Measurements from ENCODE around the gene GTPBP3. TPM values are rescaled to one million over a fixed set of nuclear protein-coding genes. Genes with fewer than 3 reads are reported as not detected.
A peak's percentile ranks its signal among the peaks of the same experiment; 100 is the strongest.

Gene GTPBP3
- total and polyA plus RNA-seq, 8 donors, result 11.2 to 93.9 (median 20.3) TPM

DNA sequence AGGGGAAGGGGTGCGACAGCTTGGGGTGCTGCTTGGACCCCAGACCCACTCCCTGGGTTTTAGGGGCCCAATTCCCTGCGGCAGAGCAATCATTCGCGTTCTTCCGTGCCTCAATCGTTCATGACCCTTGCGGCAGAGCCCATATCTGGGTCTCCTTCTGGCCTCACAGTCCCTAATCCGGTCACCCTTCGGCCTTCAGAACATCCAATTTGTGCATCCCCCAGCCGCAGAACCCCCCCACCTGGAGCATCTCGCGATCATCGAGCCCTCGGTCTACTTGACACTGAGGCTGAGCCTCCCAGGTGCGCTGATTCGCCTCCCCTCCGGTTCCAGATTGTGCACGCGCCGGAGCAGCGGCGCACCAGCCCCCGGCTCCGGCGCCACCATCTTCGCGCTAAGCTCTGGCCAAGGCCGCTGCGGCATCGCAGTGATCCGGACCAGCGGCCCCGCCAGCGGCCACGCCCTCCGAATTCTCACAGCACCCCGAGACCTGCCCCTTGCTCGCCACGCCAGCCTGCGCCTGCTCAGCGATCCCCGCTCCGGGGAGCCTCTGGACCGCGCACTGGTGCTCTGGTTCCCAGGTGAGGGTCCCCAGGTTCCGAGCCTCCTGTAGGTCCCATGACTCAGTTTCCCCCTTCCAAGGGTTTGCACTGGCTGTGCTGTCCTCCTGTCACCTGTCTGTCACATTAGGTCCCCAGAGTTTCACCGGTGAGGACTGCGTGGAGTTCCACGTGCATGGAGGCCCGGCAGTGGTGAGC lies 501 bp downstream of the GTPBP3 start:
- peak overlapping the region; percentile 58 to 91 (median 62) for H3K4me3 ChIP-seq
- H3K27ac ChIP-seq, result peak overlapping the region; percentile 53 to 96 (median 91)
- intact Hi-C loops (cut with DNase I; ENCODE audit: low total_unique reads), result no loop called here
- peaks cover 0 to 34% (median 21%) of the 10 kb centered on the region in 4 donors for H3K36me3 ChIP-seq
- TF ChIP-seq POLR2A (IDR thresholded peaks at IDR 0.05) (no peak), EP300 (IDR thresholded peaks at IDR 0.05) (no peak), POLR2AphosphoS5 (IDR thresholded peaks at IDR 0.05) (no peak)
- TF ChIP-seq, protein P1, sequence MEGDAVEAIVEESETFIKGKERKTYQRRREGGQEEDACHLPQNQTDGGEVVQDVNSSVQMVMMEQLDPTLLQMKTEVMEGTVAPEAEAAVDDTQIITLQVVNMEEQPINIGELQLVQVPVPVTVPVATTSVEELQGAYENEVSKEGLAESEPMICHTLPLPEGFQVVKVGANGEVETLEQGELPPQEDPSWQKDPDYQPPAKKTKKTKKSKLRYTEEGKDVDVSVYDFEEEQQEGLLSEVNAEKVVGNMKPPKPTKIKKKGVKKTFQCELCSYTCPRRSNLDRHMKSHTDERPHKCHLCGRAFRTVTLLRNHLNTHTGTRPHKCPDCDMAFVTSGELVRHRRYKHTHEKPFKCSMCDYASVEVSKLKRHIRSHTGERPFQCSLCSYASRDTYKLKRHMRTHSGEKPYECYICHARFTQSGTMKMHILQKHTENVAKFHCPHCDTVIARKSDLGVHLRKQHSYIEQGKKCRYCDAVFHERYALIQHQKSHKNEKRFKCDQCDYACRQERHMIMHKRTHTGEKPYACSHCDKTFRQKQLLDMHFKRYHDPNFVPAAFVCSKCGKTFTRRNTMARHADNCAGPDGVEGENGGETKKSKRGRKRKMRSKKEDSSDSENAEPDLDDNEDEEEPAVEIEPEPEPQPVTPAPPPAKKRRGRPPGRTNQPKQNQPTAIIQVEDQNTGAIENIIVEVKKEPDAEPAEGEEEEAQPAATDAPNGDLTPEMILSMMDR (IDR thresholded peaks at IDR 0.05), result no peak
- 6 to 10% (median 7%) methylated on average over 34 to 50 of the region's 50 CpGs for WGBS, 5 donors
- peak in 1 of 2 donors; percentile 62 for DNase-seq
- no peaks in the 10 kb centered on the region for H3K27me3 ChIP-seq
- H3K4me1 ChIP-seq, result peaks cover 27 to 66% (median 50%) of the 10 kb centered on the region in 4 donors
- H3K9me3 ChIP-seq, result no peaks in the 10 kb centered on the region

DNA sequence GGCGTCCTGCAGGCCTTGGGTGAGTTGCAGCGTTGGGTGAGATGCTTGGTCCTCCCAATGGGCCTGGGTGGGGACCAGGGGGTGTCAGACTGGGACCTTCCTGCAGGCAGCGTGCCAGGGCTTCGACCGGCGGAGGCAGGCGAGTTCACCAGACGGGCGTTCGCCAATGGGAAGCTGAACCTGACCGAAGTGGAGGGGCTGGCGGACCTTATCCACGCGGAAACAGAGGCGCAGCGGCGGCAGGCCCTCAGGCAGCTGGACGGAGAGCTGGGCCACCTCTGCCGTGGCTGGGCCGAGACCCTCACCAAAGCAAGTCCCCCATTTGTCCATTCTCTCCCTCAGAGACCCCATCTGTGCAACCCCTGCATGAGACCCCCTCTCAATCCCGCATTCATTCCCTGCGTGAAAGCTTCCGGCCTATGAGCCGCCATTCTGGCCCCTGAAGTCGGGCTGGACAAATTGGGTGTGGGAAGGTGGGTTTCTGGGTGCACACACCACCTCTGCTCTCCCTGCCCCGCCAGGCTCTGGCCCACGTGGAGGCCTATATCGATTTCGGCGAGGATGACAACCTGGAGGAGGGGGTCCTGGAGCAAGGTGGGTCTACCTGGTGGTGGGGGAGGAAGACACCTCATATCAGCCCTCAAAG lies 1.2 kb downstream of the GTPBP3 start:
- no peak for DNase-seq
- TF ChIP-seq POLR2AphosphoS5 (IDR thresholded peaks at IDR 0.05) (no peak), POLR2A (IDR thresholded peaks at IDR 0.05) (no peak), EP300 (IDR thresholded peaks at IDR 0.05) (no peak)
- TF ChIP-seq, protein P1 (IDR thresholded peaks at IDR 0.05), result no peak
- 89 to 95% (median 92%) methylated on average over 17 to 30 of the region's 30 CpGs for WGBS, 5 donors
- Histone ChIP-seq H3K4me1 (peaks cover 26 to 59% (median 45%) of the 10 kb centered on the region in 4 donors), H3K9me3 (no peaks in the 10 kb centered on the region), H3K4me3 (peak overlapping the region in 3 of 4 donors; percentile 58 to 91 (median 58)), H3K27me3 (no peaks in the 10 kb centered on the region), H3K36me3 (peaks cover 0 to 32% (median 21%) of the 10 kb centered on the region in 4 donors), H3K27ac (no peak overlapping the region)
- intact Hi-C loops (cut with DNase I; ENCODE audit: low total_unique reads), result no loop called here

DNA sequence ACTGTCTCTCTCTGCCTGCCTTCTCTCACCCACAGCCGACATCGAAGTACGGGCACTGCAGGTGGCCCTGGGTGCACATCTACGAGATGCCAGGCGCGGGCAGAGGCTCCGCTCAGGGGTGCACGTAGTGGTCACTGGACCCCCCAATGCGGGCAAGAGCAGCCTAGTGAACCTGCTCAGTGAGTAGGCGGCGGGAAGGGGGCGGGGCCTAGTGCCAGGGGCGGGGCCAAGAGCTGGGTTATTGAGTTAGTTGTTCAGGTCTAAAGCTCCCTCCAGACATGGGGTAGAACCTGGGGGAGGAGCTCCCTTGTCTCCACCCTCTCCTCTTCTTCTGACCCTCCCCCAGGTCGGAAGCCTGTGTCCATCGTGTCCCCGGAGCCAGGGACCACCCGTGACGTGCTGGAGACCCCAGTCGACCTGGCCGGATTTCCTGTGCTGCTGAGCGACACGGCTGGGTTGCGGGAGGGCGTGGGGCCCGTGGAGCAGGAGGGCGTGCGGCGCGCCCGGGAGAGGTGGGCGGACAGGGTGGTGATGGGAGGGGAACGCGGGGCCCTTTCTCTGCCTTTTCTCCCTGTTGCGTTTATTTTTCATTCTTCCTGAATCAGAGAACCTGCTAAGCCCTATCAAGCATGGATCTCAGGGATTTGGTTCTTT lies 1.9 kb downstream of the GTPBP3 start:
- Histone ChIP-seq H3K27me3 (no peaks in the 10 kb centered on the region), H3K4me3 (no peak overlapping the region), H3K4me1 (peaks cover 19 to 52% (median 39%) of the 10 kb centered on the region in 4 donors), H3K36me3 (peaks cover 0 to 32% (median 21%) of the 10 kb centered on the region in 4 donors), H3K27ac (no peak overlapping the region), H3K9me3 (no peaks in the 10 kb centered on the region)
- intact Hi-C loops (cut with DNase I; ENCODE audit: low total_unique reads), result no loop called here
- 86 to 91% (median 90%) methylated on average over 34 of the region's 34 CpGs for WGBS, 5 donors
- no peak for TF ChIP-seq EP300 (IDR thresholded peaks at IDR 0.05)
- no peak for DNase-seq

DNA sequence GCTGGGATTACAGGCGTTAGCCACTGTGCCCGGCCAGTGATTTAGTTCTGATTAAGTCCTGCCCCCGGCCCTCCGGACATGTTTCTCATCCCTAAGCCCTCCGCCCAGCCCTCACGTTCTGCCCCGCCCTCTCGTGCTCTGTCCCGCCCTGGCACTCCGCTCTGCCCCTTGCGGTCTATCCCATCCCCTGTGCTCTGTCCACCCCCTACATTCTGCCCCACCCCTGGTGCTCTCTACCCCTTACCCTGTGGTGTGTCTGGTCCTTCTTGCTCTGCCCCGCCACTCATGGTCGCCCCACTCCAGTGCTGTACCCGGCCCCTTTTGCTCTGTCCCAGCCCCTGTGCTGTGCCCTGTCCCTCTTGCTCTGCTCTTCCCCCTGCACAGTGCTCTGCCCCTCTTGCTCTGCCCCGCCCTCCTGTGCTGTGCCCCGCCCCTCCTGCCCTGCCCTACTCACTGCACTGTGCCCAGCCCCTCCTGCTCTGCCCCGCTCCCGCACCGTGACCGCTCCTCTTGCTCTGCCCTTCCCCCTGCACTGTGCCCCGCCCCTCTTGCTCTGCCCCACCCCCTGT lies 3.0 kb downstream of the GTPBP3 start:
- DNase-seq, result peak; percentile 52 to 77
- WGBS, 5 donors, result 54 to 66% (median 55%) methylated on average over 19 to 21 of the region's 21 CpGs
- Histone ChIP-seq H3K4me1 (peaks cover 14 to 43% (median 29%) of the 10 kb centered on the region in 4 donors), H3K27me3 (no peaks in the 10 kb centered on the region), H3K36me3 (peaks cover 0 to 32% (median 21%) of the 10 kb centered on the region in 4 donors), H3K27ac (no peak overlapping the region), H3K9me3 (no peaks in the 10 kb centered on the region), H3K4me3 (no peak overlapping the region)
- intact Hi-C loops (cut with DNase I; ENCODE audit: low total_unique reads), result no loop called here
- TF ChIP-seq POLR2A (IDR thresholded peaks at IDR 0.05) (no peak), EP300 (IDR thresholded peaks at IDR 0.05) (no peak), POLR2AphosphoS5 (IDR thresholded peaks at IDR 0.05) (no peak)
- TF ChIP-seq, protein P1 (IDR thresholded peaks at IDR 0.05), result no peak
